BLaER1 treated with 17β-estradiol and CSF1 and Interleukin-3, amounts not matched to agents 10 nM and 100 nM (cell line): ENCODE data around the gene GMPR.

Experiments used
- H3K27ac ChIP-seq, 11 experiments: shearing (Covaris generic); formaldehyde crosslinking; 2 replicates each; pipeline ENCODE4 v1.8.1; 2022
- H3K27me3 ChIP-seq, 11 experiments: shearing (Covaris generic); formaldehyde crosslinking; 2 replicates each; pipeline ENCODE4 v1.8.1; 2022
- H3K36me3 ChIP-seq, 11 experiments: shearing (Covaris generic); formaldehyde crosslinking; 2 replicates each; pipeline ENCODE4 v1.8.1; 2022
- H3K4me1 ChIP-seq, 10 experiments: shearing (Covaris generic); formaldehyde crosslinking; 2 replicates each; pipeline ENCODE4 v1.8.1; 2022
- H3K4me2 ChIP-seq, 11 experiments: shearing (Covaris generic); formaldehyde crosslinking; 2 replicates each; pipeline ENCODE4 v1.8.1; 2022
- H3K4me3 ChIP-seq, 10 experiments: shearing (Covaris generic); formaldehyde crosslinking; 2 replicates each; pipeline ENCODE4 v1.8.1; 2022
- H3K9ac ChIP-seq, 11 experiments: shearing (Covaris generic); formaldehyde crosslinking; 2 replicates each; pipeline ENCODE4 v1.8.1; 2022
- H3K9me3 ChIP-seq, 11 experiments: shearing (Covaris generic); formaldehyde crosslinking; replicated peaks in 1 of 11; 2 replicates each; pipeline ENCODE4 v1.8.1; 2022
- H4K20me1 ChIP-seq, 11 experiments: shearing (Covaris generic); formaldehyde crosslinking; 2 replicates each; pipeline ENCODE4 v1.8.1; 2022
- Cebpa-rat ChIP-seq, 11 experiments: shearing (Covaris generic); IDR thresholded peaks; 2 replicates each; pipeline ENCODE4 v1.8.1; 2022

GMPR gene

DNA sequence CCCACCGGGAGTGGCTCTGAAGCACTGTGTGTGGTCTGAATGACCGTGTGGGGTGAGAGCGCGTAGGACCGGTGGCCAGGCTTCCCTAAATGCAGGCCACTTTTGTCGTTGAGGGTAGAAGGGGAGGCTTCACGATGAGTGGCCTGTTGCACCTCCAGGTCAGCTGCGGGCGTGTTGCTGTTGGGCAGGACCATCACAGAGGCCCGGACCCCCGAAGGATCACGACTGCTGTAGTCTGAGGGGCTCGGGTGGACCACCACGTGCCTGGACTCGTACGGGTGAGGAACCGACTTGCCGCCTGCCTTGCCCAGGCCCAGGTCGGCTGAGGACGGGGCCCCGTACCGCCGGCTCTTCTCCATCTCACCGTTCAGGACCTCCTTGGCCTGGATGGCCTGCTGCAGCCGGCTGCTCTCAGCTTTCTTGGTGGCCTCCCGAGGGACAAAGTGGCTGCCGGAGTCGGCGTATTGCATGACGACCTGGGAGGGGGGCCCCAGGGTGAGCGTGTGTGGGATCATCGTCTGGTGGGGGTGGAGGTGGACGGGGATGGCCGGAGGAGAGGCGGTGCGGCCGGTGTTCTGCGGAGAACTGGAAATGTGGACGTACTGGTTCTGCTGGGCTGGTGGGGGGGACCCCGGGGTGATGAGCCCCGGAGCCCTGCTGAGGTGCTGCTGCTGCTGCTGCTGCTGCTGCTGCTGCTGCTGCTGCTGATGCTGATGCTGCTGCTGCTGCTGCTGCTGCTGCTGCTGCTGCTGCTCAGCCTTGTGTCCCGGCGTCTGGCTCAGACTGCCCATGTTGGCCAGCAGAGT, 88.8 kb downstream of the GMPR start:
- no peak overlapping the region for H3K4me3 ChIP-seq

DNA sequence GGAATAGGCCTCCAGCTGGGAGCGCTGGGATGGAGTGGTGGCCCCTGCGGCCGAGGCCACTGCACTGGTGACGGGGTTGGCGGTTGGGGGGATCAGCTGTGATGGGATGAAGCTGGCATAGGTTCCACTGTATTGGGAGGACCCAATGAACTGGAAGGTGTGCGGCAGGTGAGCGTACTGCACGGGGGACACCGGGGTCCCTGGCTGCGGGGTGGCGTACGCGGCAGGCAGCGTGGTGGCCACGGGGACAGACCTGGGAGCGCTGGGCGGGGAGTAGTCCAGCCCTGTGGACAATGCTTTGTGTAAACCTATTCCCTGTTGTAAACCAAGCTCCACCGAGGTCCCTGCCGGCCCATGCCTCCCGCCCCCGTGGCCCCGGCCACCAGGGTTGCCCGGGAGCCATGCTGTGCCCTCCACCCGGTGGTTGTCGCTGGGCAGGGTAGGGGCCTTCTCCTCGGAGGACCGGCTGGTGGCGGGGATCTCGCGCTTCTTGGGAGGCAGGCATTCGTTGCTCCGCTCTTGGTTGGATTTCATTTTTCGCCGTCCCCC, 89.5 kb downstream of the GMPR start:
- Histone ChIP-seq H3K27me3 (no peaks in the 10 kb centered on the region), H3K9me3 (peaks cover 0 to 28% (median 21%) of the 10 kb centered on the region in 11 experiments; a peak in 21 of 22 replicates), H3K4me2 (no peak overlapping the region), H3K4me1 (peaks cover 24 to 45% (median 41%) of the 10 kb centered on the region in 10 experiments), H3K27ac (no peak overlapping the region), H4K20me1 (peaks cover 0 to 40% (median 0%) of the 10 kb centered on the region in 11 experiments; a peak in 5 of 22 replicates), H3K9ac (no peak overlapping the region), H3K4me3 (no peak overlapping the region), H3K36me3 (peaks cover 12 to 33% (median 20%) of the 10 kb centered on the region in 11 experiments; a peak in 16 of 22 replicates)
- no peak for TF ChIP-seq Cebpa-rat (IDR thresholded peaks at IDR 0.05)

More for the DNA sequence above, 88.8 kb downstream of the GMPR start:
- no peak overlapping the region for H3K4me2 ChIP-seq
- no peak for TF ChIP-seq Cebpa-rat (IDR thresholded peaks at IDR 0.05)
- peaks cover 0 to 40% (median 0%) of the 10 kb centered on the region in 11 experiments; a peak in 5 of 22 replicates for H4K20me1 ChIP-seq
- H3K9me3 ChIP-seq: peaks cover 0 to 28% (median 21%) of the 10 kb centered on the region in 11 experiments; a peak in 21 of 22 replicates
- H3K27ac ChIP-seq: no peak overlapping the region
- H3K36me3 ChIP-seq: peaks cover 12 to 33% (median 20%) of the 10 kb centered on the region in 11 experiments; a peak in 16 of 22 replicates
- H3K9ac ChIP-seq: no peak overlapping the region
- H3K27me3 ChIP-seq: no peaks in the 10 kb centered on the region
- H3K4me1 ChIP-seq: peaks cover 24 to 45% (median 41%) of the 10 kb centered on the region in 10 experiments

DNA sequence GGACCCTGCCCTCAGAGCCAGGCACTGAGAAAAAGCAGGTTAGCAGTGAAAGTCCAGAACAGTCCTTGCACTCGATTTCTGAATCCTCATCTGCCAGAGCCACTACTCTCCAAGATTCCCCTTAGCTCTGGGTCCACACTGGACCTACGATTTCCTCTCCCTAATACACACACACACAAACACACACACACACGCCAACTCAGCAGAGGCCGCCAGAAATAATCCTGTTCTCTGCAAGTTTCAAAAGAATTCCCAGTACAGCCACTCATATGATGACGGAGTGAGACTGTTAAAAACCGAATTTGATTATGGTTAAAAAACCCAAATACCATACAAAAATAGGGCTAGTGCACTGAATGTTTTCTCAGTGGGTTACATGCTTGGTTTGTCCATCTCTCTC, 90.8 kb downstream of the GMPR start:
- no peaks in the 10 kb centered on the region for H3K27me3 ChIP-seq
- peaks cover 0 to 50% (median 0%) of the 10 kb centered on the region in 11 experiments; a peak in 4 of 22 replicates for H4K20me1 ChIP-seq
- no peak for TF ChIP-seq Cebpa-rat (IDR thresholded peaks at IDR 0.05)
- H3K36me3 ChIP-seq: peaks cover 12 to 33% (median 20%) of the 10 kb centered on the region in 11 experiments; a peak in 16 of 22 replicates
- no peak overlapping the region for H3K27ac ChIP-seq
- H3K4me2 ChIP-seq: peak overlapping the region in 6 of 11 experiments; percentile 33 to 50 (median 44); a peak in 11 of 22 replicates
- peaks cover 0 to 28% (median 21%) of the 10 kb centered on the region in 11 experiments; a peak in 21 of 22 replicates for H3K9me3 ChIP-seq
- H3K4me3 ChIP-seq: no peak overlapping the region
- peaks cover 22 to 40% (median 34%) of the 10 kb centered on the region in 10 experiments for H3K4me1 ChIP-seq
- no peak overlapping the region for H3K9ac ChIP-seq

DNA sequence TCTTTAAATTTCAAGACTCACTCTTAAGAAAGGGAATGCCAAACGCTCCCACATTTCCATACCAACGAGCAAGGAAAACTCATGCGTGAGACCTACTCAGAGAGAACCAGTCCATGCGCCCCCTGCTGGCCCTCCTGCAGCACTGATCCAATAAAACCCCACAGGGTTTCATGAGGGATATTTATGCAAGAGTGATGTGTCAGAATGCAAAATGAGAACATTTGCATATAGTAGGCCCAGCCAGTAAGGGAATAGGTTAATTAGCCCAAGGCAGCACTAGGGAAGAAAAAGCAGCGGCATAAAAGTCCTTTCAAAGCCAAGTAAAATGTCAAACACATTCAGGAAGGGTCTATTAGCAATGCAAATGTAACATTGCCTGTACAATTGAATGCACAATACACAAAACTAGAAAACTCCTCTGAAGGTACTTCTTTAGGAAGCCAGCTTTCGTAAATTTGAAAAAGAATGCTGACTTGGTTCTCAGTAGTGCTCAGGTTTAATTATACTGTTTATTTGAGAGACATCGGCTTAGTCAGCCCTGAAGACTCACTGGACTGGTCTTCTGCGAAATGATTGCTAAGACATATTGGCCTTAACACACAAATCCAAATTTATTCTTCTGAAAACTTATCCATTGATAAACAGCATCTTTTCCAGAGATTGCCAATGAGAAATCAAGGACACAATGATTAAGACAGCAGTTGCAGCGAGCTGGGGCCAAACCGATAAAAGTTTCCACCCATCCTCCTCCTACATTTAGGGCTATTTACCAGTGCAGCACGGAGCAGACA, 93.2 kb downstream of the GMPR start:
- no peak for TF ChIP-seq Cebpa-rat (IDR thresholded peaks at IDR 0.05)
- Histone ChIP-seq H3K36me3 (peaks cover 5 to 19% (median 10%) of the 10 kb centered on the region in 11 experiments; a peak in 15 of 22 replicates), H3K9ac (no peak overlapping the region), H3K9me3 (peaks cover 0 to 15% (median 8%) of the 10 kb centered on the region in 11 experiments; a peak in 21 of 22 replicates), H4K20me1 (peaks cover 0 to 58% (median 0%) of the 10 kb centered on the region in 11 experiments; a peak in 5 of 22 replicates), H3K4me3 (no peak overlapping the region), H3K27ac (no peak overlapping the region), H3K27me3 (no peaks in the 10 kb centered on the region), H3K4me2 (peak overlapping the region in 10 of 11 experiments; percentile 6 to 72 (median 43); a peak in 15 of 22 replicates), H3K4me1 (peaks cover 29 to 52% (median 39%) of the 10 kb centered on the region in 10 experiments)

DNA sequence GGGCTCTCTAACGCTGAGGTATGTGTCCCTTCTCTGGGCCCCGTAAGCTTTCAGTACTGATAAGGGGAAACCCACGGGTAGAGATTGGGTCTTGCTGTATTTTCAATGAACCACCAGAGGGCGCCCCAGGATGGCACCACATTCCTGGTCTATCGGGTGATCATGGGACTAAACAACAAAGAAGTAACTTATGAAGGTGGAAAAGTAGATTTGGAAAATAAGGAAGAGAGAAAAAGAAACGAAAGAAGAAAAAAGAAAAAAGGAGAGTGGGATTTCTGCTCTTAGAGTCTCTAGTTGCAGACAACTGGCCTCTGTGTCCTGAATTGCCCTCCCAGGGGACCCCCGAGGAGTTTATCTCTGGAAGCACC, 93.8 kb downstream of the GMPR start:
- Histone ChIP-seq H3K9me3 (peaks cover 0 to 9% (median 2%) of the 10 kb centered on the region in 11 experiments; a peak in 16 of 22 replicates), H3K27ac (no peak overlapping the region), H3K4me3 (no peak overlapping the region)

DNA sequence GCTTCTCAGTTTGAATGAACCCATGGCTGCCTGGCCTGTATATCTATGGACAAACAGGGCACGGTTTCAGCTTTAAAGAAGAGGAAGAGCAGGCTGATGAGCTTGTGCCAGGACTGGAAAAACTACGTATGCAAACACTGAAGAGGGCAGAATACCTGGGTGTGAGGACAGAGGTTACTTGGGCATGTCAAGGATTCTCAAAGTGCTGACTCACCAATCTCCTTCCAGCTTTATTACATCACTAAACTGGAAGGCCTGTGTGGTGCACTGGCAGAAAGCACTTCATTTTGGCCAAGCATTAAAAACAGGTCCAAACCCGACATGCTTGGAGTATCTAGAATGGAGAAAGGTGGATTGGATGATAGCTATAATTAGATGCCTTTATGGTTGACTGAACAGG, 95.2 kb downstream of the GMPR start:
- H3K4me2 ChIP-seq: no peak overlapping the region

More for the DNA sequence above, 93.8 kb downstream of the GMPR start:
- Histone ChIP-seq H3K4me2 (peak overlapping the region; percentile 6 to 72 (median 44); a peak in 21 of 22 replicates), H3K4me1 (peaks cover 29 to 52% (median 39%) of the 10 kb centered on the region in 10 experiments), H3K9ac (no peak overlapping the region), H3K36me3 (peaks cover 0 to 15% (median 4%) of the 10 kb centered on the region in 11 experiments; a peak in 15 of 22 replicates), H4K20me1 (peaks cover 0 to 60% (median 0%) of the 10 kb centered on the region in 11 experiments; a peak in 5 of 22 replicates), H3K27me3 (no peaks in the 10 kb centered on the region)
- no peak for TF ChIP-seq Cebpa-rat (IDR thresholded peaks at IDR 0.05)

DNA sequence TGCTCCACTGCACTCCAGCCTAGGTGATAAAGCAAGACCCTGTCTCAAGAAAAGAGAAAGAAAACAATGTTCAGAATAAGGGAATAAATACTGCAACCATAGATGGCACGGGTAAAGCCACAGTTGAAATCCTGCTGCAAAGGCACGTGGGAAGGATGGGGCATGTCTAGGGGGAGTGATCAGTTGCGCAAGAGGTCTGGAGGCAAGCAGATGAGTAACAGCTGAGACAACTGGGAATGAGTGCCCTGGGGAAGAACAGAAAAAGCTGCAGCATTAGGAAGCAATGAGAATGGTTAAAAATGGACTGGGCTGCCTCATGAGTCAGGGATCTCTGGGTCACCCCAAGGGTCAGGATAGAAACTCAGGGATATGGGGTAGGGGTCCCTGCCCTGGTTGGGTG, 96.3 kb downstream of the GMPR start:
- H3K9ac ChIP-seq: no peak overlapping the region
- peaks cover 0 to 9% (median 0%) of the 10 kb centered on the region in 11 experiments; a peak in 1 of 22 replicates for H3K36me3 ChIP-seq
- peak; percentile 33 to 90 (median 68); a peak in 16 of 22 replicates for TF ChIP-seq Cebpa-rat (IDR thresholded peaks at IDR 0.05)
- H3K4me2 ChIP-seq: peak overlapping the region in 9 of 11 experiments; percentile 14 to 65 (median 53); a peak in 16 of 22 replicates
- H3K9me3 ChIP-seq: no peaks in the 10 kb centered on the region
- H3K27me3 ChIP-seq: no peaks in the 10 kb centered on the region
- no peak overlapping the region for H3K4me3 ChIP-seq
- H3K4me1 ChIP-seq: peaks cover 24 to 47% (median 33%) of the 10 kb centered on the region in 10 experiments
- peaks cover 0 to 70% (median 0%) of the 10 kb centered on the region in 11 experiments; a peak in 5 of 22 replicates for H4K20me1 ChIP-seq
- 0 out of 22 replicates have a peak overlapping the region, but pooled peaks of 1 of the 11 experiments have one; percentile 7 for H3K27ac ChIP-seq

More for the DNA sequence above, 95.2 kb downstream of the GMPR start:
- TF ChIP-seq Cebpa-rat (IDR thresholded peaks at IDR 0.05): no peak
- no peak overlapping the region for H3K27ac ChIP-seq
- peaks cover 29 to 52% (median 39%) of the 10 kb centered on the region in 10 experiments for H3K4me1 ChIP-seq
- no peak overlapping the region for H3K4me3 ChIP-seq
- H3K9ac ChIP-seq: no peak overlapping the region
- no peaks in the 10 kb centered on the region for H3K27me3 ChIP-seq
- no peaks in the 10 kb centered on the region for H3K9me3 ChIP-seq
- peaks cover 0 to 70% (median 0%) of the 10 kb centered on the region in 11 experiments; a peak in 5 of 22 replicates for H4K20me1 ChIP-seq
- peaks cover 0 to 9% (median 0%) of the 10 kb centered on the region in 11 experiments; a peak in 1 of 22 replicates for H3K36me3 ChIP-seq

DNA sequence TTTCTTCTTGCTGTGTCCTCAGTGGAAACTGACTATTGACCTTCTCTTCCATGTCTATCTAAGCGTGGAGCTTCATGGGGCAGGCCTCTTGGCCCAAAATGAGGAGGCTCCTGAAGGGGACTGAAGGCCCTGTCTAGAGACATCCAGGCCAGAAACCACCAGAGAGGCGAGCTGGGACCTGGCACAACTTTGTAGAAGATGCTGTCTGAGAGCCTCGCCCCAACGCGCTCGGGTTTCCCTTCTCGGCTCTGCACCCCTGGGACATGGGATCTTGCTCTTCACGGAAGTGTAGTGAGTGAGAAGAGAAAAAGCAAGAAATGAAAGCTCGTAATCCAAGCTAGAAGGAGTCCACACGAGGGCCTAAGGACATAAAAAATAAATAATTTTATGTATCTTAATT, 96.8 kb downstream of the GMPR start:
- Histone ChIP-seq H4K20me1 (peaks cover 0 to 65% (median 0%) of the 10 kb centered on the region in 11 experiments; a peak in 5 of 22 replicates), H3K9ac (no peak overlapping the region), H3K27me3 (no peaks in the 10 kb centered on the region), H3K27ac (0 out of 22 replicates have a peak overlapping the region, but pooled peaks of 1 of the 11 experiments have one; percentile 7), H3K4me1 (peaks cover 19 to 42% (median 29%) of the 10 kb centered on the region in 10 experiments), H3K4me3 (no peak overlapping the region), H3K36me3 (peaks cover 0 to 9% (median 0%) of the 10 kb centered on the region in 11 experiments; a peak in 1 of 22 replicates), H3K4me2 (peak overlapping the region in 8 of 11 experiments; percentile 28 to 65 (median 54); a peak in 14 of 22 replicates), H3K9me3 (no peaks in the 10 kb centered on the region)
- no peak for TF ChIP-seq Cebpa-rat (IDR thresholded peaks at IDR 0.05)
